HG03457 (cell line): ENCODE measurements around the gene MRPL49.
"Not testable (repeated sequence)": the region's sequence is repeated elsewhere in the genome, so short reads cannot be mapped to it uniquely, and the experiment has no call there.

ENCODE experiments used
- ATAC-seq: cut with Tn5 transposase; IDR thresholded peaks from one replicate; pipeline ENCODE4 v1.9.1; 2021; ENCODE audit warnings: moderate number of reproducible peaks; ENCODE audit not compliant: unreplicated experiment

Gene MRPL49

DNA sequence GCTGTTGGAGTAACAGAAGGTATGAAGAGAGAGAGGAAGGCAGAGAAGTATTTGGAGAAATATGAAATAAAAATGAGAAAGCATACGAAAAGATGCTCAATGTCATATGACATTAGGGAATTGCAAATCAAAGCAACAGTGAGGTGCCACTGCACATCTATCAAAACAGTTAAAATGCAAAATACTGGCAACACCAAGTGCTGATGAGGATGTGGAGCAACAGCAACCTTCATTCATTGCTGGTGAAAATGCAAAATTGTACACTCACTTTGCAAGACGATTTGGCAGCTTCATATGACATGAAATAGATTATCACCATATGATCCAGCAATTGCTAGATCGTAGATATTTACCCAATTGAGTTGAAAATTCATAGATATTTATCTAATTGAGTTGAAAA, 38.5 kb downstream of the MRPL49 start:
- no peak for ATAC-seq

DNA sequence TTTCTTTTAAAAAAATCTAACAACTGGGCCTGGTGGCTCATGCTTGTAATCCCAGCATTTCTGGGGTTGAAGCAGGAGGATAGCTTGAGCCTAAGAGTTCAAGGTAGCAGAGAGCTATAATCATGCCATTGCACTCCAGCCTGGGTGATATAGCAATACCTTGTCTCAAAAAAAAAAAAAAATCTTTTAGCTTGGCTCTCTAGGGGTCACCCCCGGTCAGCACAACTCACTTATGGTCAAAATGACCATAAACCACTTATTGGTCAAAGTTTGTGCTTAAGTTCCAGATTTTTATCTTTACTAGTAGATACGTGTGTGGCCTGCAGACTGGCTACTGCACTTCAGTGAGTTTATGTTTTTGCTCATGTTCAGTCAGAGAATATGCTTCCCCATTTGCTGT, 41.6 kb downstream of the MRPL49 start:
- ATAC-seq, result no peak

DNA sequence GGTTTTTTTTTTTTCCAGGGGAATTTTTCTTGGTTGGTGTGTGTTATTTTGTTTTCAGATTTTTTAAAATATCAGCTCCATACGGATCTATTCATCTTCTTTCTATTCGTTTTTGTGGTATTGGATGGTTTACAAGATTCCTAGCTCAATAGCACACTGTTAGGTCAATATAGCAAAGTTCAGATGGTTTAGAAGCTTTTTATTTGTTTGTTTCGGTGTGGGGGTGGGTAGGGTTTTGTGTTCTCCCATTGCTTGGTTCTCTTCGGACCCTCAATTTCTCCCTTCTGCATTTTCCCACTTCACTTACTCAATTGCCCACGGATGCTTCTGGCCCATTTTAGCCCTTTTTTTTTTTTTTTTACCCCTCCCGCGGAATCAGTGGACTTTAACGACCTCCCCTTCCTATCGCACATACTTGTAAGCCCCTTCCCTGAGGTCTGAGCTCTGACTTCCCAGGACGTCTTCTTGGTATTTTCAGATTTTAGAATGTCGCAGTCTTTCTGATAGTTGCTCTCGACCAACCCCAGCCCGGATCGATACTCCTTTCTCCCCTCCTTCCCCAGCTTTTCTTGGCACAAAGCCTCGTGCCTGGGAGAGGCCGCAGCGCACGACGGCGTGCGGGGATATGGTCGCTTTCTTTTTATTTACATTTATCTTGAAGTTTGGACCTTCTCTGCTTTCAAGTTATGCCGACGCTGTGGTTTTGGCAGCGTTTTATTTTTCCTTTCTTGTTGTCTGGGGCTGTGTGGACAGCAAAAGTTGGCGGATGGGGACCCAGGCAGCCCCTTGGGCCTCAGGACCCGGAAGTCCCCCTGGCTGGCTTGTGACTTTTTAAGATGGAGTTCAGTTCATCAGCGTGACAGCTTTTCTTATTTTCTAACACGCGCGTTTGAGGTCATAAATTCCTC, 43.5 kb downstream of the MRPL49 start:
- no peak for ATAC-seq

- no peak for ATAC-seq
Observed at GRCh38 chr11:65166893-65167292, 44.8 kb downstream of the MRPL49 start.

DNA sequence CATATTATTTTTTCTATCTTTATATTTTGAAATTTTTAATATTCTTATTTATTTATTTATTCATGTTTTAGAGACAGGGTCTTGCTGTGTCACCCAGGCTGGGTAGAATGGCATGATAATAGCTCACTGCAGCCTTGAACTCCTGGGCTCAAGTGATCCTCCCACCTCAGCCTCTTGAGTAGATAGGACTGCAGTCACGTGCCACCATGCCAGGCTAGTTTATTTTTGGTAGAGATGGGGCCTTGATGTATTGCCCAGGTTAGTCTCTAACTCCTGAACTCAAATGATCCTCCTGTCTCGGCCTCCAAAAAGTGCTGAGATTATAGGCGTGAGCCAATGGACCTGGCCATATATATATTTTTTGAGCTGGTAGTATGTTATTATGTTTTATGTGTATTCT, 45.5 kb downstream of the MRPL49 start:
- ATAC-seq, result no peak

DNA sequence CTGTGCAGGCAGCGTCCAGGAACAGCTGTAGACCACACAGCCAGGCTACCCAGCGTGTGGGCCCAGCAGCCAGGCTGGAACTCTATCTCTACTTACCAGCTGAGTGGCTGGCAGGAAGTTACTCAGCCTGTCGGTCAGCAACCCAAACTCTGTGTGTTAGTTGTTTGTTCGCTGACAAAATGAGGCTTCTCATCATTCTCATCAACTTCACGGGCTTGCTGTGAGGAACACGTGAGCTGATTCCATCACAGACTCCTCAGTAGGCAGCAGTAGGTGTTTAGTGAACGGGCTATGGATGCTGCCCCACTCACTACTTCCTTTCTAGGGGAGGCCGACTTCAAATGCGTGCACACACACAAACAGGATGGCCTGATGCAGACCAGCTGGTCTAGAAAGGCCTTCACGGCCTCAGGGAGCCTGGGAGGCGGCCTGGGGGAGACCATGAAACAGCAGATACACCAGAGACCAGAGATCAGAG, 47.1 kb downstream of the MRPL49 start:
- no peak for ATAC-seq

DNA sequence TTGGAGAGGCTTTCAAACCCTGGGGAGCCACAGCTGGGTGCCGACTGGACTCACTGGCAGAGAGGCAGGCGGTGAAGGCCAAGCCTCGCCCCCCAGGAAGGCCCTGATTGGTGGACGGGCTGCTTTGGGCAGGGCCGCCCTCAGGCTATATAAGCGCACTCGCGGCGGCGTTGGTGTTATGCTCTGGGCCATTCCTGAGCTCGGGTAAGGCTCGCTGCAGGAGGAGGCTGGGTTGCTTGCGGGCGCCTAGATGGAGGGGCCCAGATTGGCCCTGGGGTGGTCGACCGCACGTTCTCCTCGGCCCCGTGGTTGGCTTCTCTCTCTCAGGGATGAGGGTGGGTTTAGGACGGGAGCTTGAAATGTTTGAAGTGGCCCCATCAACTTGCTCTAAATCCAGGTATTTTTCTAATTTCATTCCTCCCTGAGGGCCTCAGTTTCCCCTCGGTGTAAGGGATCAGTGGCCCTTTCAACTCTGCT, 48.0 kb downstream of the MRPL49 start, which contains the start of gene SPDYC:
Gene SPDYC (plus strand): TSS at position 176 of the 477 bp plus-strand sequence. CDS start 1,125 bp downstream, outside the sequence.
- ATAC-seq, result no peak

GRCh38 chr11:65172600-65172999, 50.5 kb downstream of the MRPL49 start:
- no peak for ATAC-seq

GRCh38 chr11:65174571-65175010, 52.5 kb downstream of the MRPL49 start:
- ATAC-seq, result not testable (repeated sequence)
